HCT116 (cell line): Measurements from ENCODE around the gene ANKRD13B.

ENCODE experiments used
- CEBPB ChIP-seq: IDR thresholded peaks from 2 replicates; pipeline ENCODE4 v1.6.1; 2012; ENCODE audit warnings: low read depth
- EGR1 ChIP-seq: IDR thresholded peaks from 2 replicates; pipeline ENCODE4 v1.6.1; 2012; ENCODE audit warnings: low read depth
- EZH2 ChIP-seq: fragments of 200-600 bp; sonication (generic); IDR thresholded peaks from 2 replicates; pipeline ENCODE4 v1.6.1; 2017; ENCODE audit warnings: antibody characterized with exemption, mixed run types
- POLR2A ChIP-seq: IDR thresholded peaks from 2 replicates; pipeline ENCODE4 v1.7.0; 2011; ENCODE audit warnings: borderline replicate concordance; ENCODE audit not compliant: insufficient read depth, insufficient read length; ENCODE audit errors: extremely low read depth
- POLR2AphosphoS5 ChIP-seq: IDR thresholded peaks from 2 replicates; pipeline ENCODE4 v1.6.1; 2011; ENCODE audit warnings: mild to moderate bottlenecking, low read depth, low read length, moderate library complexity
- RAD21 ChIP-seq: IDR thresholded peaks from 2 replicates; pipeline ENCODE4 v1.6.1; 2012; ENCODE audit warnings: low read depth, mild to moderate bottlenecking
- SIN3A ChIP-seq: IDR thresholded peaks from 2 replicates; pipeline ENCODE4 v1.6.1; 2012; ENCODE audit warnings: low read depth
- YY1 ChIP-seq: IDR thresholded peaks from 2 replicates; pipeline ENCODE4 v1.6.1; 2011; ENCODE audit warnings: low read length, low read depth, moderate library complexity, mild to moderate bottlenecking; ENCODE audit not compliant: insufficient replicate concordance; ENCODE audit errors: extremely low read depth
- ZNF274 ChIP-seq: fragments of 200-500 bp; sonication (Bioruptor generic); IDR thresholded peaks from 2 replicates; pipeline ENCODE4 v1.6.1; 2014; ENCODE audit warnings: mild to moderate bottlenecking, low read depth, low read length, inconsistent platforms
- TF ChIP-seq, protein P1 (sequence below), 3 experiments: fragments of 200-600 bp in 1 of 3; sonication (generic) in 1 of 3; IDR thresholded peaks in 2 of 3; conservative IDR thresholded peaks in 1 of 3; 2 replicates each; pipeline ENCODE4 v1.5.1; 2012 to 2017; ENCODE audit warnings: low read depth in 2 of 3, low read length in 2 of 3, antibody characterized with exemption in 1 of 3, borderline replicate concordance in 1 of 3, control low read depth in 1 of 3, mild to moderate bottlenecking in 1 of 3, mixed read lengths in 1 of 3, mixed run types in 1 of 3, moderate library complexity in 1 of 3; ENCODE audit not compliant: insufficient read depth in 1 of 3
- TF ChIP-seq, protein P2 (sequence below): IDR thresholded peaks from 2 replicates; pipeline ENCODE4 v1.6.1; 2012; ENCODE audit warnings: low read depth

DNA sequence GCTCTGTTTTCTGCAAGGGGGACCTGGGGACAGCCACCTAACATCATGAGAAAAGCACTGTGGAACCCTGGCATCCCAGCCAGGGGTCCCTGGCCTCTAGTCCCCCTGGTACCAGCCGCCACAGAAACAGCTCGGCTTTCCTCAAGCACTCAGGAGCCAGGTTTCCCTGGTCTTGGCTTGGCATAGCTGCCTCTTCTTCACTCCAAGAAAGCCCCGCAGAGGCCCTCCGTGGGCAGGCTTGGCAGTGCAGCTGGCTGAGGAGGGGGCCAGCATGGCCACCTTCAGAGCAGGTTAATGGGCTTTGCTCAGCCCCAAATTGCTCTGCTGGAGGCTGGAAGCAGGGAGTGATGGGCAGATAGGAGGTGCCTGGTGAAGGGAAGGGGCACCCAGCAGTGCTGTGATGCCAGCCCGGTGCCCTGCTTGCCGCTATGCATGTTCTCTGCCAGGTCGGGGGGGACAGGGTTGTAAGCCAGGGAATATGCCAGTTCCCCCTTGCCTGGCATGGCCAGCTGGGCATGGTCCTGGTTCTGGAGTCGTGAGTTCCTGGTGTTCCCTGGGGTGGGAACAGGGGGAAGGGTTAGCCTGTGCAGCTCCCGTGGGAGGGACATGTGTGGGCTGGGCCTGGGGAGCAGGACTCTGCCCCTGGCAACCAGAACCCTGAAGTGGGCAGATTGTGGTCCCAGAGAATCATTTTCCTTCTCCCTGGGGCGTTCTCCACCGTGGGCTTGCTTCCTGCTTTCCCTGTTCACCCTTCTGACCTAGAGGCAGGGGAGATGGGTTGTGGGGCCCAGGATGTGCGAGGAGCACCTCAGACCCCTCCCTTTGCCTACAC is 3.2 kb downstream of the ANKRD13B start:
- TF ChIP-seq, protein P1, sequence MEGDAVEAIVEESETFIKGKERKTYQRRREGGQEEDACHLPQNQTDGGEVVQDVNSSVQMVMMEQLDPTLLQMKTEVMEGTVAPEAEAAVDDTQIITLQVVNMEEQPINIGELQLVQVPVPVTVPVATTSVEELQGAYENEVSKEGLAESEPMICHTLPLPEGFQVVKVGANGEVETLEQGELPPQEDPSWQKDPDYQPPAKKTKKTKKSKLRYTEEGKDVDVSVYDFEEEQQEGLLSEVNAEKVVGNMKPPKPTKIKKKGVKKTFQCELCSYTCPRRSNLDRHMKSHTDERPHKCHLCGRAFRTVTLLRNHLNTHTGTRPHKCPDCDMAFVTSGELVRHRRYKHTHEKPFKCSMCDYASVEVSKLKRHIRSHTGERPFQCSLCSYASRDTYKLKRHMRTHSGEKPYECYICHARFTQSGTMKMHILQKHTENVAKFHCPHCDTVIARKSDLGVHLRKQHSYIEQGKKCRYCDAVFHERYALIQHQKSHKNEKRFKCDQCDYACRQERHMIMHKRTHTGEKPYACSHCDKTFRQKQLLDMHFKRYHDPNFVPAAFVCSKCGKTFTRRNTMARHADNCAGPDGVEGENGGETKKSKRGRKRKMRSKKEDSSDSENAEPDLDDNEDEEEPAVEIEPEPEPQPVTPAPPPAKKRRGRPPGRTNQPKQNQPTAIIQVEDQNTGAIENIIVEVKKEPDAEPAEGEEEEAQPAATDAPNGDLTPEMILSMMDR (IDR thresholded peaks at IDR 0.05 in 2 of 3, conservative IDR thresholded peaks at IDR 0.05 in 1 of 3; ENCODE audit: borderline replicate concordance in 1 of 3, insufficient read depth in 1 of 3, low read depth in 2 of 3, low read length in 2 of 3), result no peak
- TF ChIP-seq RAD21 (no peak), CEBPB (no peak), YY1 (no peak), SIN3A (no peak), EZH2 (no peak), POLR2A (no peak), ZNF274 (no peak), EGR1 (no peak), POLR2AphosphoS5 (no peak)
- TF ChIP-seq, protein P2, sequence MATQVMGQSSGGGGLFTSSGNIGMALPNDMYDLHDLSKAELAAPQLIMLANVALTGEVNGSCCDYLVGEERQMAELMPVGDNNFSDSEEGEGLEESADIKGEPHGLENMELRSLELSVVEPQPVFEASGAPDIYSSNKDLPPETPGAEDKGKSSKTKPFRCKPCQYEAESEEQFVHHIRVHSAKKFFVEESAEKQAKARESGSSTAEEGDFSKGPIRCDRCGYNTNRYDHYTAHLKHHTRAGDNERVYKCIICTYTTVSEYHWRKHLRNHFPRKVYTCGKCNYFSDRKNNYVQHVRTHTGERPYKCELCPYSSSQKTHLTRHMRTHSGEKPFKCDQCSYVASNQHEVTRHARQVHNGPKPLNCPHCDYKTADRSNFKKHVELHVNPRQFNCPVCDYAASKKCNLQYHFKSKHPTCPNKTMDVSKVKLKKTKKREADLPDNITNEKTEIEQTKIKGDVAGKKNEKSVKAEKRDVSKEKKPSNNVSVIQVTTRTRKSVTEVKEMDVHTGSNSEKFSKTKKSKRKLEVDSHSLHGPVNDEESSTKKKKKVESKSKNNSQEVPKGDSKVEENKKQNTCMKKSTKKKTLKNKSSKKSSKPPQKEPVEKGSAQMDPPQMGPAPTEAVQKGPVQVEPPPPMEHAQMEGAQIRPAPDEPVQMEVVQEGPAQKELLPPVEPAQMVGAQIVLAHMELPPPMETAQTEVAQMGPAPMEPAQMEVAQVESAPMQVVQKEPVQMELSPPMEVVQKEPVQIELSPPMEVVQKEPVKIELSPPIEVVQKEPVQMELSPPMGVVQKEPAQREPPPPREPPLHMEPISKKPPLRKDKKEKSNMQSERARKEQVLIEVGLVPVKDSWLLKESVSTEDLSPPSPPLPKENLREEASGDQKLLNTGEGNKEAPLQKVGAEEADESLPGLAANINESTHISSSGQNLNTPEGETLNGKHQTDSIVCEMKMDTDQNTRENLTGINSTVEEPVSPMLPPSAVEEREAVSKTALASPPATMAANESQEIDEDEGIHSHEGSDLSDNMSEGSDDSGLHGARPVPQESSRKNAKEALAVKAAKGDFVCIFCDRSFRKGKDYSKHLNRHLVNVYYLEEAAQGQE, result no peak
